ENCODE results near the gene FZD4.
"Not testable (repeated sequence)": the region's sequence is repeated elsewhere in the genome, so short reads cannot be mapped to it uniquely, and the experiment has no call there.

Gene FZD4

GRCh38 chr11:86977441-86978050 lies 22.4 kb upstream of the FZD4 start:
- no peak for DNase-seq (ENCODE audit: low read depth in 1 of 2, low spot score in 1 of 2)

GRCh38 chr11:86972734-86973133 lies 17.5 kb upstream of the FZD4 start:
- DNase-seq (ENCODE audit: low read depth in 1 of 2, low spot score in 1 of 2): no peak

GRCh38 chr11:86969258-86969657 lies 14.1 kb upstream of the FZD4 start:
- no peak for DNase-seq (ENCODE audit: low read depth in 1 of 2, low spot score in 1 of 2)

- DNase-seq (ENCODE audit: low read depth in 1 of 2, low spot score in 1 of 2): not testable (repeated sequence)
Observed at GRCh38 chr11:86967601-86968000, 12.4 kb upstream of the FZD4 start.

- no peak for DNase-seq (ENCODE audit: low read depth in 1 of 2, low spot score in 1 of 2)
Observed at GRCh38 chr11:86957976-86958646, 2.9 kb upstream of the FZD4 start.

GRCh38 chr11:86956905-86957195 lies 1.7 kb upstream of the FZD4 start:
- DNase-seq (ENCODE audit: low read depth in 1 of 2, low spot score in 1 of 2): no peak

- no peak for DNase-seq (ENCODE audit: low read depth in 1 of 2, low spot score in 1 of 2)
Observed at GRCh38 chr11:86955111-86955360, 159 bp downstream of the FZD4 start.

GRCh38 chr11:86954269-86955110 lies 705 bp downstream of the FZD4 start:
- DNase-seq (ENCODE audit: low read depth in 1 of 2, low spot score in 1 of 2): no peak

- no peak for DNase-seq (ENCODE audit: low read depth in 1 of 2, low spot score in 1 of 2)
Observed at GRCh38 chr11:86952221-86952875, 2.8 kb downstream of the FZD4 start.

GRCh38 chr11:86951706-86952105 lies 3.5 kb downstream of the FZD4 start:
- no peak for DNase-seq (ENCODE audit: low read depth in 1 of 2, low spot score in 1 of 2)

- no peak for DNase-seq (ENCODE audit: low read depth in 1 of 2, low spot score in 1 of 2)
Observed at GRCh38 chr11:86950661-86950995, 4.6 kb downstream of the FZD4 start.

GRCh38 chr11:86949995-86950660 lies 5.1 kb downstream of the FZD4 start:
- DNase-seq (ENCODE audit: low read depth in 1 of 2, low spot score in 1 of 2): no peak

- no peak for DNase-seq (ENCODE audit: low read depth in 1 of 2, low spot score in 1 of 2)
Observed at GRCh38 chr11:86948733-86949132, 6.5 kb downstream of the FZD4 start.

- no peak for DNase-seq (ENCODE audit: low read depth in 1 of 2, low spot score in 1 of 2)
Observed at GRCh38 chr11:86947541-86947940, 7.7 kb downstream of the FZD4 start.

- not testable (repeated sequence) for DNase-seq (ENCODE audit: low read depth in 1 of 2, low spot score in 1 of 2)
Observed at GRCh38 chr11:86943505-86943904, 11.7 kb downstream of the FZD4 start.

GRCh38 chr11:86941871-86942599 lies 13.2 kb downstream of the FZD4 start:
- no peak for DNase-seq (ENCODE audit: low read depth in 1 of 2, low spot score in 1 of 2)

- DNase-seq (ENCODE audit: low read depth in 1 of 2, low spot score in 1 of 2): no peak
Observed at GRCh38 chr11:86941077-86941870, 13.9 kb downstream of the FZD4 start.

GRCh38 chr11:86940122-86940777 lies 14.9 kb downstream of the FZD4 start:
- no peak for DNase-seq (ENCODE audit: low read depth in 1 of 2, low spot score in 1 of 2)

Data from activated T-helper 1 cell treated with anti-CD3 and anti-CD28 coated beads, Interleukin-2, amount 50 U/mL, for 16 hours (primary cell).